ENCODE results near the gene ZCCHC24.

The ZCCHC24 gene

GRCh38 chr10:79376751-79377556, 68.5 kb downstream of the ZCCHC24 start:
- H3K27me3 ChIP-seq (ENCODE audit: insufficient read depth, low read length), result 0 out of 2 replicates have a peak, but pooled peaks cover 3% of the 10 kb centered on the region
- H3K27ac ChIP-seq (ENCODE audit: low read depth, low read length, poor library complexity, severe bottlenecking), result no peak overlapping the region
- no peaks in the 10 kb centered on the region for H3K79me2 ChIP-seq (ENCODE audit: insufficient read depth, low read length)
- no peaks in the 10 kb centered on the region for H4K20me1 ChIP-seq (ENCODE audit: insufficient read depth, low read length)
- no peak for TF ChIP-seq EZH2 (IDR thresholded peaks at IDR 0.05; ENCODE audit: borderline replicate concordance, low read length)
- no peak for TF ChIP-seq CTCF (IDR thresholded peaks at IDR 0.05; ENCODE audit: low read length)
- H3F3A ChIP-seq (ENCODE audit: insufficient read depth, low read length), result no peaks in the 10 kb centered on the region
- H2AFZ ChIP-seq (ENCODE audit: low read length), result no peak overlapping the region
- H3K9me3 ChIP-seq (ENCODE audit: low read length), result no peaks in the 10 kb centered on the region
- no peak overlapping the region for H3K4me2 ChIP-seq (ENCODE audit: low read length)
- H3K4me3 ChIP-seq (ENCODE audit: low read depth, low read length, poor library complexity, severe bottlenecking), result no peak overlapping the region
- H3K4me1 ChIP-seq (ENCODE audit: insufficient read depth, low read length, severe bottlenecking), result no peaks in the 10 kb centered on the region
- H3K36me3 ChIP-seq (ENCODE audit: insufficient read depth, low read length), result no peaks in the 10 kb centered on the region
- no peaks in the 10 kb centered on the region for H3K9me2 ChIP-seq (ENCODE audit: low read depth, low read length)
- no peak overlapping the region for H3K9ac ChIP-seq (ENCODE audit: low read length)

GRCh38 chr10:79376078-79376628, 69.3 kb downstream of the ZCCHC24 start:
- H3K27me3 ChIP-seq (ENCODE audit: insufficient read depth, low read length), result no peaks in the 10 kb centered on the region
- H4K20me1 ChIP-seq (ENCODE audit: insufficient read depth, low read length), result no peaks in the 10 kb centered on the region
- no peak for TF ChIP-seq CTCF (IDR thresholded peaks at IDR 0.05; ENCODE audit: low read length)
- no peak overlapping the region for H3K27ac ChIP-seq (ENCODE audit: low read depth, low read length, poor library complexity, severe bottlenecking)
- H3F3A ChIP-seq (ENCODE audit: insufficient read depth, low read length), result no peaks in the 10 kb centered on the region
- no peaks in the 10 kb centered on the region for H3K9me2 ChIP-seq (ENCODE audit: low read depth, low read length)
- H3K36me3 ChIP-seq (ENCODE audit: insufficient read depth, low read length), result no peaks in the 10 kb centered on the region
- H3K4me2 ChIP-seq (ENCODE audit: low read length), result no peak overlapping the region
- no peaks in the 10 kb centered on the region for H3K9me3 ChIP-seq (ENCODE audit: low read length)
- H3K79me2 ChIP-seq (ENCODE audit: insufficient read depth, low read length), result no peaks in the 10 kb centered on the region
- no peak overlapping the region for H2AFZ ChIP-seq (ENCODE audit: low read length)
- H3K4me1 ChIP-seq (ENCODE audit: insufficient read depth, low read length, severe bottlenecking), result no peaks in the 10 kb centered on the region
- H3K4me3 ChIP-seq (ENCODE audit: low read depth, low read length, poor library complexity, severe bottlenecking), result no peak overlapping the region
- H3K9ac ChIP-seq (ENCODE audit: low read length), result no peak overlapping the region

GRCh38 chr10:79375321-79376077, 69.9 kb downstream of the ZCCHC24 start:
- Histone ChIP-seq H3K9me3 (ENCODE audit: low read length) (no peaks in the 10 kb centered on the region), H3F3A (ENCODE audit: insufficient read depth, low read length) (no peaks in the 10 kb centered on the region), H3K4me3 (ENCODE audit: low read depth, low read length, poor library complexity, severe bottlenecking) (no peak overlapping the region), H3K9me2 (ENCODE audit: low read depth, low read length) (no peaks in the 10 kb centered on the region), H3K9ac (ENCODE audit: low read length) (no peak overlapping the region), H3K27me3 (ENCODE audit: insufficient read depth, low read length) (no peaks in the 10 kb centered on the region), H4K20me1 (ENCODE audit: insufficient read depth, low read length) (no peaks in the 10 kb centered on the region), H2AFZ (ENCODE audit: low read length) (no peak overlapping the region), H3K4me1 (ENCODE audit: insufficient read depth, low read length, severe bottlenecking) (no peaks in the 10 kb centered on the region), H3K79me2 (ENCODE audit: insufficient read depth, low read length) (no peaks in the 10 kb centered on the region), H3K4me2 (ENCODE audit: low read length) (no peak overlapping the region), H3K27ac (ENCODE audit: low read depth, low read length, poor library complexity, severe bottlenecking) (no peak overlapping the region), H3K36me3 (ENCODE audit: insufficient read depth, low read length) (no peaks in the 10 kb centered on the region; the same call in 1 of the 2 replicates)
- TF ChIP-seq EZH2 (IDR thresholded peaks at IDR 0.05; ENCODE audit: borderline replicate concordance, low read length), result no peak
- TF ChIP-seq CTCF (IDR thresholded peaks at IDR 0.05; ENCODE audit: low read length), result no peak
